GM12865 (cell line): ENCODE results near the gene STAP2.
A peak's percentile ranks its signal among the peaks of the same experiment; 100 is the strongest.

Experiments used
- DNase-seq: peaks from one replicate; pipeline ENCODE4 v3.0.0; 2010; ENCODE audit warnings: low read depth
- H3K4me3 ChIP-seq: 2 replicates; pipeline ENCODE4 v1.5.1; 2011; ENCODE audit warnings: mild to moderate bottlenecking, low read depth, low read length, control low read depth
- TF ChIP-seq, protein P1 (sequence below): IDR thresholded peaks from 2 replicates; pipeline ENCODE4 v1.5.1; 2011; ENCODE audit warnings: low read length, control low read depth, low read depth, inconsistent platforms; ENCODE audit not compliant: insufficient read depth; ENCODE audit errors: missing control alignments

The STAP2 gene

DNA sequence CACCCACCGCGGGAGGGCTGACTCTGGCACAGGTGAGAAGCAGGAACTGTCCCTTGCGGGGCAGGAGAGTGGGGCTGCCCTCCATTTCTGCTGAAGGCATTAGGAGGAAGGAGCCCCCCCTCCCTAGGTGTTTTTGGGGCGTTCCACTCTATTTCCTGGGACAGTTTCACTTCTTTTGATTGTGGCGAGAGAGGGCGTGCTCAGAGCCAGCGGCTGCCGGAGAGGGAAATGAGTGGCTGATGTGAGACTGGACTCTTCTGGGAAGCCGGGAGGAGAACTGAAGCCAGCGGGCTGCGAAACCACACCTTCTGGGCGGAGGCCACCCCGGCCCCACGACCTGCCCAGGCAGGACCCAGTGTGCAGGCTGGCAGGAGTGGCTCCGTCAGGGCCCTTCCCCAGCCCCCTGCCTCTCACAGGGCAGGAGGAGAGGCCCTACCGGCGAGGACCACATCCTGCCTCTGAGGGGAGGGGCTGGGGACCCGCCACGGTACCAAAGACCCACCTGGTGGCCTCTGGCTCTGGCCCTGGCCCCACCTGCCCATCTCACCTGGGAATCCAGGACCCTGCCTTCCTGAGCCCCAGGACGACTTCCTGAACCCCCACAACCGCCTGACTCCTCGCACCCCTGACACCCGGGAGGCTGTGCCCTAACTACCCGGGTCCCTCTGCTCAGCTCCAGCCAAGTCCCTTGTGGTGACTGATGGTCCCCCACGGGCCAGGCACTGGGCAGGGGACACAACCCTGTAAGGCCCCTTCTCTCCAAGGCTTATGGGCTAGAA, 30.7 kb upstream of the STAP2 start:
- H3K4me3 ChIP-seq: peak overlapping the region; percentile 43
- TF ChIP-seq, protein P1, sequence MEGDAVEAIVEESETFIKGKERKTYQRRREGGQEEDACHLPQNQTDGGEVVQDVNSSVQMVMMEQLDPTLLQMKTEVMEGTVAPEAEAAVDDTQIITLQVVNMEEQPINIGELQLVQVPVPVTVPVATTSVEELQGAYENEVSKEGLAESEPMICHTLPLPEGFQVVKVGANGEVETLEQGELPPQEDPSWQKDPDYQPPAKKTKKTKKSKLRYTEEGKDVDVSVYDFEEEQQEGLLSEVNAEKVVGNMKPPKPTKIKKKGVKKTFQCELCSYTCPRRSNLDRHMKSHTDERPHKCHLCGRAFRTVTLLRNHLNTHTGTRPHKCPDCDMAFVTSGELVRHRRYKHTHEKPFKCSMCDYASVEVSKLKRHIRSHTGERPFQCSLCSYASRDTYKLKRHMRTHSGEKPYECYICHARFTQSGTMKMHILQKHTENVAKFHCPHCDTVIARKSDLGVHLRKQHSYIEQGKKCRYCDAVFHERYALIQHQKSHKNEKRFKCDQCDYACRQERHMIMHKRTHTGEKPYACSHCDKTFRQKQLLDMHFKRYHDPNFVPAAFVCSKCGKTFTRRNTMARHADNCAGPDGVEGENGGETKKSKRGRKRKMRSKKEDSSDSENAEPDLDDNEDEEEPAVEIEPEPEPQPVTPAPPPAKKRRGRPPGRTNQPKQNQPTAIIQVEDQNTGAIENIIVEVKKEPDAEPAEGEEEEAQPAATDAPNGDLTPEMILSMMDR: peak; percentile 4
- DNase-seq: peak; percentile 94

DNA sequence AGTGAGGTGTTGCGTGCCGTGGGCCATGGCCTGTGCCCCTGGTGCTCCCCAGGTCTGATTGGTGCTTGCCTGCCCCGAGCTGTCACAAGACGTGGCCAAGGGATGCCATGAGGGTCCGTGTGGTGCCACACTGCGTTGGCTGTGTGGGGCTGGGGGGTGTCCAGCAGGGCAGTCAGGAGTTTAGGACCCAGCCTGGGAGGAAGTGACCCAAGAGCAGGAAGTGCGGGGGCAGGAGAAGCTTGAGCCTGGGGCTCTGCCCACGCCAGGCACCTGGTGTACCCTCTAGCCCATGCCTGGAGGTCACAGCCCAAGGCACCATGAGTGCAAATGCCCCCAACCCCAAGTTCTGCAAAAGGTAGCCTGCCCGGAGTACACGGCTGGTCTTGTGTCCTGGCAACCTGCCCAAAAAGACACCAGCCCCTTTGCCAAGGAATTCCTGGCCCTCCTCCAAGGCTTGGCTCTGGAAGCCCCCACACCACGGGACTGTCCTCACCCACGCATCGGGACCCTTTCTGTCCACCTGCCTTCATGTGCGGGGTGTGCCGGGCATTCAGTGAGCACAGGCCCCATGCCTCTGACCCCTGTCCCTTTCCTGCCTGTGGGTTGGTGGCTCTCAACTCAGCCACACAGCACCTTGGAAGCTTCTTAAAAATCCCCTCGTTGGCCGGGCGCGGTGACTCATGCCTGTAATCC, 29.6 kb upstream of the STAP2 start:
- TF ChIP-seq, protein P1: no peak
- peak overlapping the region; percentile 39 for H3K4me3 ChIP-seq
- DNase-seq: peak; percentile 67

DNA sequence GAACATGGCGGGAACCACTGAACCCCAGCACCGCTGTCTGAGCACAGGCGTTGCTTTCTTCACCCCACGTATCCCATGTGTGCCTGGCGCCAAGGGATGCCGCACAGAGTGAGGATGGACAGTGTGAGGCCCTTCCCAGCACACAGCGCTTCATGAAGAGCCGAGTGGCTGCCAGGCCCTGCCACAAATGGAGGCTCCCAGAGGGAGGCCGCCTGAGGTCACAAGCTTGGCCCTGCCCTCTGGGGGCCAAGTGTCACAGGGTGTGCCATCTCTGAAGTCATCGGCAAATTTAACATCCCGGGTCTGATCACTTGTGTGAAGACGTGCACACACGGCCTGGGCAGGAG, 29.1 kb upstream of the STAP2 start:
- H3K4me3 ChIP-seq: no peak overlapping the region
- TF ChIP-seq, protein P1: no peak
- DNase-seq: peak; percentile 40

DNA sequence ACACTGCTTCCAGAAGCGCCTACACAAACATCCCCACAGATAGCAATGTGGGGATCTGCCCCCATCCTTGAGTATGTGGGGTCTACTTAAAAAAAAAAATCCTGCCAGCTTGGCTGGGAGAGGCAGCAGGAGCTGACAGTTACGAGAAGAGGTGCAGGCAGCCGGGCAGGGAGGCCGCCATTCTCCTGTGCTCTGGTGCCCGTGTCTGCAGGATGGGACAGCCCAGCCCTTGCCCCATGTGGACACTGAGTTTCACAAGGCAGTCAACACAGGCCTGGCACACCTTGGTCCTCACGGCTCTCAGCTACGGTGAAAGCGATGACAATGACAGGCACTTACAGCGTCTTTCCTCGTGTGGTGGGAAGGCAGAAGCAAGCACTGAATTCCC, 28.7 kb upstream of the STAP2 start:
- no peak overlapping the region for H3K4me3 ChIP-seq
- TF ChIP-seq, protein P1: no peak

DNA sequence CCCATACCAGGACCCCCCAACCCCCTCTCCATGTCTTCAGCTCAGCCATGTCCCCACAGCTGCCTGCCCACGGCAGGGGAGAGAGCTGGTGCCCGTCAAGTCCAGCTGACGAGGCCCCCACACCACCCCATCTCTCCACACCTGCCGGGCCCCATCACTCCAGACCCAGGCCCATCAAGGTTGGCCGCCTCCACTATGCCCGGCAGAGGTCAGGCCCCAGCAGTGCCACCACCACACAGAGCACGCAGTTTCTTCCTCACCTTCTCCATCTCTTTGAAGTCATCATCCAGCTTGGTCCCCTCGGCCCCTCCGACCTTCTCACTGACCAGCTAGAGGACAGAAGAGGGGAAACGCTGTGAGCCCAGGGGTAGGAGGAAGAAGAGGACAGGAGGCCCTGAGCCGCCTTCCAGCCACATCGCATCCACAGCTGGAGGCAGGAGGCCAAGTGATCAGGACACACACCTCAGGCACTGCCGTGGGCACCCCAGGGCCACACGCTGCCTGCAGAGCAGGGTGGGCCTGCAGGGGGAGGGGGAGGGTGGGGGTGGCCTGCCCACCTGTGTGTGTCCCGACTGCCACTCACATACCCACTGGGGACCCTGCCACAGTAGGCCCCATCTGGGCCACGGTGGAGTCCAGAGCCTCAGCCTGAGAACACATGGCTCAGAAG, 28.2 kb upstream of the STAP2 start:
- no peak overlapping the region for H3K4me3 ChIP-seq
- TF ChIP-seq, protein P1: no peak
- DNase-seq: no peak

More for the DNA sequence above, 28.7 kb upstream of the STAP2 start:
- no peak for DNase-seq

DNA sequence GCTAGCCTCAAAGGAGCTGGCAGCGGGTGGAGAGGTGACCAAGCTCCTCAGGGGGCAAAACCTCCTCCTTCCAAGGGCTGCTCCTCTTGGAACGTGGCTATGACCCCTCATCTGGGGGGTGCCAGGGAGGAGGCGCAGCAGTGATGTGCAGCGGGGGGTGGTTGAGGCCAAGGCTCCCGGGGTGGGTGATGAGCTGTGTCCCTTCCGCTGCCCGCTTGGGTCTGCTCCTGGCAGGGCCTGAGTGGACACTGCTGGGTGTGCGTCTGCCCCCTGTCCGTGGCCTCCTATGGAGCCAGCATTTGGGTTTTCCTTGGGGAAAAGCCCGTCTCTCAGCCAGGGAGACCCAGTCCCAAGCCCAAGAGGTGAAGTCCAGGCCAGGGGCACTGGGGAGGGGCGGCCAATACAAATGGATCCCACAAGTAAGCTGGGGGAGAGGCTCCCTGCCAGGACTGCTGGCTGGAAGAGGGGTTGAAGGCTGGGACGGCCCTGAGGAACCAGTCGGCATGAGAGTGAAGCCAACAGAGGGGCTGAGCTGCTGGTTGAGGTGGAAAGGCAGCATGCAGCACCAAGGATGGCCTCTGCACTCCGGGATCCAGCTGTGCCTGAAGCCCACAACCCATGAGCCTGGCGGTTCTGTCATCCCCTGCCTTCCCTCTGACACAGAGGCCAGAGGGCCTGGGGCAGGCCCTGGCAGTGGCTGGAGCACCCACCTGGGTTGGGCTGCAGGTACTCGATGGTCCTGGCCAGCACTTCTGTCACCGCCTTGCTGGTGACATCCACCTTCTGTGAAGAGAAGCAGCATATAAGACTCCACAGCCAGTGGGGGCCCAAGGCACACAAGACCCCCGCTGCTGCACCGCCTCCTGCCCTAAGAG, 27.4 kb upstream of the STAP2 start:
- DNase-seq: no peak
- H3K4me3 ChIP-seq: no peak overlapping the region
- TF ChIP-seq, protein P1: no peak
